ENCODE data around the gene ATXN7.

DNA sequence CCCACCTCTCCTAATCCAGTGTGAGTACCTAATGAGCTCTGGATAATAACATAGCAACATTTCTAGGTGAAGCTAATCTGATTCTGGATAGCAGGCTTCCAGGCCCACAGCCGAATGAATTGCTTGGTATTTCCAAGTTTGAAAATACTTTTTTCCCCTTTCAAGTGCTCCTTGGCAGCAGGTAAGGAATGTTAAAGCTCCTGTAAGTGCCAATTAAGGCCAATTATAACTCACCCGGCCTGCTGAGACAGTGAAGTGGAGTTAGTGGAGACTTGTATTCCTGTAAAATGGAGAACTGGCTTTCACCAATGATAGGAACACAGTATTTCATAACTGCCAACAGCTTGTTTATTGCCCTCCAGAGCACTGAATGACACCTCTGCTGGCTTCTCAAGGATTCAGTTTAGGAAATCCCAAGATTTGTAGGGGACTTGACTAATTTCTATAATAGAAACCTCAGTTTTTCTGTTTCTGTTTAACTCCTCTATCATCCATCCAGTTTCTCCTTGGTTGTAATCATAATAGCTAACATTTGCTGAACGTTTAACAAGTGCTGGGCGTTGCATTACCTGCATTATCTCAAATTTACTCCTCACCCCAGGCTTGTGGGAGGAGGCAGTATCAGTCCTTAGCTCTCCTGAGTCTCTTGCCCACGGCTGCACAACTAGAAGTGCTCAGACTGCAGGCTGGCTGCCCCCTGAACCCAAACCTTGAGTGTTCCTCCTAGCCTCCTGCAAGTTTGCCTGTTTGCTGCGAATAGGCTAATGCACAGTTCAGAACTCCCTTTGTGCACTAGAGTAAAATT is 101.2 kb downstream of the ATXN7 start:
- no peak for TF ChIP-seq POLR2A (IDR thresholded peaks at IDR 0.05)
- TF ChIP-seq, protein P1, sequence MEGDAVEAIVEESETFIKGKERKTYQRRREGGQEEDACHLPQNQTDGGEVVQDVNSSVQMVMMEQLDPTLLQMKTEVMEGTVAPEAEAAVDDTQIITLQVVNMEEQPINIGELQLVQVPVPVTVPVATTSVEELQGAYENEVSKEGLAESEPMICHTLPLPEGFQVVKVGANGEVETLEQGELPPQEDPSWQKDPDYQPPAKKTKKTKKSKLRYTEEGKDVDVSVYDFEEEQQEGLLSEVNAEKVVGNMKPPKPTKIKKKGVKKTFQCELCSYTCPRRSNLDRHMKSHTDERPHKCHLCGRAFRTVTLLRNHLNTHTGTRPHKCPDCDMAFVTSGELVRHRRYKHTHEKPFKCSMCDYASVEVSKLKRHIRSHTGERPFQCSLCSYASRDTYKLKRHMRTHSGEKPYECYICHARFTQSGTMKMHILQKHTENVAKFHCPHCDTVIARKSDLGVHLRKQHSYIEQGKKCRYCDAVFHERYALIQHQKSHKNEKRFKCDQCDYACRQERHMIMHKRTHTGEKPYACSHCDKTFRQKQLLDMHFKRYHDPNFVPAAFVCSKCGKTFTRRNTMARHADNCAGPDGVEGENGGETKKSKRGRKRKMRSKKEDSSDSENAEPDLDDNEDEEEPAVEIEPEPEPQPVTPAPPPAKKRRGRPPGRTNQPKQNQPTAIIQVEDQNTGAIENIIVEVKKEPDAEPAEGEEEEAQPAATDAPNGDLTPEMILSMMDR (IDR thresholded peaks at IDR 0.05): no peak
